Left lung (tissue), 10 donors: Measurements from ENCODE around the gene C6. TPM values are rescaled to one million over a fixed set of nuclear protein-coding genes. Genes with fewer than 3 reads are reported as not detected.

Experiments used
- ATAC-seq: fragments of 200-7000 bp; cut with Tn5 transposase; one replicate; pipeline ENCODE4 v1.9.1; 2020; ENCODE audit warnings: moderate library complexity
- DNase-seq, 4 donors: peaks; one replicate each; pipeline ENCODE4 v3.0.0-alpha.2; 2013 to 2020
- H3K27ac ChIP-seq, 2 donors: fragments of 200-600 bp; sonication (generic) in 1 of 2; one replicate each; pipeline versions ENCODE4 v1.5.0 to v1.8.0; 2020 to 2021
- H3K27me3 ChIP-seq, 2 donors: fragments of 200-600 bp; sonication (generic) in 1 of 2; one replicate each; pipeline versions ENCODE4 v1.5.0 to v1.8.0; 2020 to 2021
- H3K36me3 ChIP-seq, 2 donors: fragments of 200-600 bp; sonication (generic) in 1 of 2; one replicate each; pipeline versions ENCODE4 v1.5.0 to v1.8.0; 2020 to 2021
- H3K4me1 ChIP-seq, 2 donors: fragments of 200-600 bp; one replicate each; pipeline ENCODE4 v1.8.0; 2021
- H3K4me3 ChIP-seq, 2 donors: fragments of 200-600 bp; sonication (generic) in 1 of 2; one replicate each; pipeline versions ENCODE4 v1.5.0 to v1.8.0; 2020 to 2021; ENCODE audit warnings: mild to moderate bottlenecking in 1 of 2
- H3K9me3 ChIP-seq, 2 donors: fragments of 200-600 bp; sonication (generic) in 1 of 2; one replicate each; pipeline versions ENCODE4 v1.5.0 to v1.8.0; 2020 to 2021
- intact Hi-C, 2 donors: fragments of 100-400 bp; cut with DNase I; formaldehyde crosslinking; loops; one replicate each; pipeline versions ENCODE4 v1.11.2 to v1.14.2; 2022
- polyA plus RNA-seq, 6 donors: library from polyadenylated mRNA; unstranded; fragments of 120-200 nt; gene quantifications; one replicate each; pipeline ENCODE4 v1.2.1, GENCODE V29; 2013; ENCODE audit not compliant: insufficient read length in 6 of 6
- total RNA-seq, 2 donors: library from RNA; stranded (reverse); fragmentation: NEBNext Ultra II Directional; extraction: Animal tissue kit (Norgen Biotek cat#: 25700); gene quantifications; one replicate each; pipeline ENCODE4 v1.2.1, GENCODE V29; 2021
- TF ChIP-seq, protein P1 (sequence below), 2 donors: fragments of 200-600 bp; sonication (generic) in 1 of 2; IDR thresholded peaks; one replicate each; pipeline versions ENCODE4 v1.5.0 to v1.8.0; 2021; ENCODE audit warnings: antibody characterized with exemption in 2 of 2
- donor health status: DM: no; HTN: yes; CAD: no.
- donor health status: DM: no; HTN: no; CAD: no.

Gene C6
- total and polyA plus RNA-seq, 8 donors: 0.46 to 6.1 (median 2.8) TPM

DNA sequence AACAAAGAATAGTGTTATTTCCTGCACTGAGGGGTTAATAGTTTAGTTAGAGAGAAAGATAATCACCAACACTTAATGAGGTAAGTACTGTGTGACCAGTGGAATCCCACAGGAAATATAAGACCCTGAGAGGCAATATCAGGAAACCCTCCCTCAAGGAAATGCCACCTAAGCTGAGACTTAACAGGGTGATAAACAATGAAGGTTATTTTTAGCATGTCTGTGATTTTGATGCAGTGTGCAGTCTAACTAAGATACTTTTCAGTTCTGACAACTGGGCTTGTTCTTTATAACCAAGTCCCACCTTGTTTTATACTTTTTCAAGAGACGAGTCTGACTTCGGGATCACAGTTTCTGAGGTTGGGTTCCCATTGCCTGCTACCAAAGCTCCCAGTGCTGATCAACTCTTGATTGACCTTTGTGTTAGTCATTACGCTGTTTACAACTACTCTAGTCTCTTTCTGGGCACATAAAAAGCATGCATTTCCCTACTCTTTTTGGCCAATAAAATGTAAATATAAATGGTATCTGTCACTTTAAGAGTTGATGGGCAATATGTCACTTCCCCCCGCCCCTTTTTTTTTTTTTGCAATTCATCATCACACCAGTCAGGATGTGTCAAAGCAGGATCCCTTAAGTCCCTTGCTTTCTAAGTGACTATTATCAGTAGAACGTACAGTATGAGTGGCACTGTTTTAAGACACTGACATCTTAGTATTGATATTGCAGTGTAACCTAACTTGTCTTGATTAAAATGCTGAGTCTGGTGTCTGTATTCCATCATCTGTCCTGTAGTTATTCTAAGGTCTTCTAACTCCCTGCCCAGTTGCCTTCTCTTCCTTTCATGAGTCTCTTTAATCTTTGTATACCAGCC, 31.4 kb downstream of the C6 start:
- ATAC-seq: no peak
- H3K4me1 ChIP-seq: no peaks in the 10 kb centered on the region
- TF ChIP-seq, protein P1, sequence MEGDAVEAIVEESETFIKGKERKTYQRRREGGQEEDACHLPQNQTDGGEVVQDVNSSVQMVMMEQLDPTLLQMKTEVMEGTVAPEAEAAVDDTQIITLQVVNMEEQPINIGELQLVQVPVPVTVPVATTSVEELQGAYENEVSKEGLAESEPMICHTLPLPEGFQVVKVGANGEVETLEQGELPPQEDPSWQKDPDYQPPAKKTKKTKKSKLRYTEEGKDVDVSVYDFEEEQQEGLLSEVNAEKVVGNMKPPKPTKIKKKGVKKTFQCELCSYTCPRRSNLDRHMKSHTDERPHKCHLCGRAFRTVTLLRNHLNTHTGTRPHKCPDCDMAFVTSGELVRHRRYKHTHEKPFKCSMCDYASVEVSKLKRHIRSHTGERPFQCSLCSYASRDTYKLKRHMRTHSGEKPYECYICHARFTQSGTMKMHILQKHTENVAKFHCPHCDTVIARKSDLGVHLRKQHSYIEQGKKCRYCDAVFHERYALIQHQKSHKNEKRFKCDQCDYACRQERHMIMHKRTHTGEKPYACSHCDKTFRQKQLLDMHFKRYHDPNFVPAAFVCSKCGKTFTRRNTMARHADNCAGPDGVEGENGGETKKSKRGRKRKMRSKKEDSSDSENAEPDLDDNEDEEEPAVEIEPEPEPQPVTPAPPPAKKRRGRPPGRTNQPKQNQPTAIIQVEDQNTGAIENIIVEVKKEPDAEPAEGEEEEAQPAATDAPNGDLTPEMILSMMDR (IDR thresholded peaks at IDR 0.05): no peak

DNA sequence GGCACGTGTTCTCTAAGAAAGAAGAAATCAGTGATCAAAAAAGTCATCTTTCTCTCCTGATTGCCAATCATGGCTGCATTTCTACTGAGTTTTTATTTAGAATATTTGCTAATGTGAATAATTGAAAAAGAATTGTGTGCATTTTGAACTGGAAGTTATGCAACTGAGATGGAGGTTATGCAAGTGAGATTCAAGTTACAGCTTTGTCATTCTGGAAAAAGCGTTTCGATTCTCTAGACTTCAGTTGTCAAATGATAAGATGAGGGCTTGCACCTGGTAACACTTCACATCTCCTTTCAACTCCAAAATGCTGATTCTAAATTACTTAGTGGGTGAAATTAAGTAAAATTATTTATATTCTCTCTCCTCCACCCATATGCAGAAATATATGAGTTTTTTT, 36.4 kb downstream of the C6 start:
- no peaks in the 10 kb centered on the region for H3K27me3 ChIP-seq
- H3K9me3 ChIP-seq: no peaks in the 10 kb centered on the region
- intact Hi-C loops: no loop called here
- no peaks in the 10 kb centered on the region for H3K4me1 ChIP-seq
- no peaks in the 10 kb centered on the region for H3K36me3 ChIP-seq
- no peak overlapping the region for H3K27ac ChIP-seq
- H3K4me3 ChIP-seq: no peak overlapping the region
- DNase-seq (peak in 1 of 4 donors; percentile 13), ATAC-seq (peak; percentile 59)
- TF ChIP-seq, protein P1 (IDR thresholded peaks at IDR 0.05): no peak

More for the DNA sequence above, 31.4 kb downstream of the C6 start:
- no peaks in the 10 kb centered on the region for H3K36me3 ChIP-seq
- no peaks in the 10 kb centered on the region for H3K27me3 ChIP-seq
- intact Hi-C loops: no loop called here
- no peak overlapping the region for H3K4me3 ChIP-seq
- no peaks in the 10 kb centered on the region for H3K9me3 ChIP-seq
- DNase-seq: no peak
- H3K27ac ChIP-seq: no peak overlapping the region

GRCh38 chr5:41172012-41172411, 41.3 kb downstream of the C6 start:
- intact Hi-C loops: no loop called here
- TF ChIP-seq, protein P1 (IDR thresholded peaks at IDR 0.05): no peak

GRCh38 chr5:41161271-41161670, 52.1 kb downstream of the C6 start:
- Histone ChIP-seq H3K27ac (no peak overlapping the region), H3K9me3 (no peaks in the 10 kb centered on the region), H3K4me3 (no peak overlapping the region), H3K27me3 (no peaks in the 10 kb centered on the region), H3K4me1 (no peaks in the 10 kb centered on the region), H3K36me3 (no peaks in the 10 kb centered on the region)
- intact Hi-C loops: no loop called here
- DNase-seq: no peak
- TF ChIP-seq, protein P1 (IDR thresholded peaks at IDR 0.05): no peak
- no peak for ATAC-seq

More at GRCh38 chr5:41172012-41172411, 41.3 kb downstream of the C6 start:
- no peak for DNase-seq
- Histone ChIP-seq H3K27ac (no peak overlapping the region), H3K9me3 (no peaks in the 10 kb centered on the region), H3K4me3 (no peak overlapping the region), H3K27me3 (no peaks in the 10 kb centered on the region), H3K36me3 (no peaks in the 10 kb centered on the region), H3K4me1 (no peaks in the 10 kb centered on the region)
- no peak for ATAC-seq

DNA sequence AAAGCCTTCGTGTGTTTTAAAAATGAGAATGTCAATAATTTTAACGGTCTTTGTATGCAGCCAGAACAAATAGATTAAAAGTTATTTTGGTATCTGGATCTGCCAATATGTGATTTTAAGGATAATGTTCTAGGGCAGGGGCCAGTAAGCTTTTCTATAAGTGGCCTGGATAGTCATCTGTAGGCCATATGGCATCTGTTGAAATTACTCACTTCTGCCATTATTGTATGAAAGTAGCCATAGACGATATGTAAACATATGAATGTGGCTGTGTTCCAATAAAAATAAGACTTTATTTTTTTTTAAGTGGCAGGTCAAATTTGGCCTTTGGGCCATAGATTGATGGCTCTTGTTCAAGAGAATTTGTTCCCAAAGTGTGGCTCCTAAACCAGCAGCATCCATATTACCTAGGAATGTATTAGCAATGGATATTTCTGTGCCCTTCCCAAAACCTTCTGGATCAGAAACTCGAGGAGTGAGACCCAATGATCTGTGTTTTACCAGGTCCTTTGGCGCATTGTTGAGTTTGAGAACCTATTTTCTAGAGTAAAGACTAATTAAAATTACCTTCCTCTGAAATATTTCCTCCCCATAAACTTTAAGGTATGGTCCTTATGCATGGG, 55.9 kb downstream of the C6 start:
- ATAC-seq (no peak), DNase-seq (no peak)
- intact Hi-C loops: no loop called here
- Histone ChIP-seq H3K4me1 (no peaks in the 10 kb centered on the region), H3K27ac (no peak overlapping the region), H3K36me3 (no peaks in the 10 kb centered on the region), H3K4me3 (no peak overlapping the region), H3K27me3 (no peaks in the 10 kb centered on the region), H3K9me3 (no peaks in the 10 kb centered on the region)
- TF ChIP-seq, protein P1 (IDR thresholded peaks at IDR 0.05): no peak
